Osteoblast (primary cell): Measurements from ENCODE around the gene DLG2. TPM values are rescaled to one million over a fixed set of nuclear protein-coding genes. Genes with fewer than 3 reads are reported as not detected.

Experiments
- DNase-seq: peaks from one replicate; pipeline ENCODE4 v3.0.0; 2011; ENCODE audit warnings: low spot score, mixed read lengths; ENCODE audit not compliant: insufficient read length; ENCODE audit errors: missing footprints
- H2AFZ ChIP-seq: 2 replicates; pipeline ENCODE4 v1.6.0; 2011; ENCODE audit warnings: mild to moderate bottlenecking, low read length
- H3K27ac ChIP-seq: 2 replicates; pipeline ENCODE4 v1.5.1; 2011; ENCODE audit warnings: mild to moderate bottlenecking, low read depth, low read length, moderate library complexity
- H3K27me3 ChIP-seq: 2 replicates; pipeline ENCODE4 v1.6.0; 2012; ENCODE audit warnings: mild to moderate bottlenecking, control low read depth, inconsistent platforms, low read length, moderate library complexity; ENCODE audit not compliant: insufficient read depth
- H3K36me3 ChIP-seq: 2 replicates; pipeline ENCODE4 v1.5.1; 2011; ENCODE audit warnings: mild to moderate bottlenecking, low read length, control low read depth, moderate library complexity; ENCODE audit not compliant: insufficient read depth
- H3K4me1 ChIP-seq: 2 replicates; pipeline ENCODE4 v1.5.1; 2011; ENCODE audit warnings: mild to moderate bottlenecking, low read length, control low read depth, moderate library complexity; ENCODE audit not compliant: insufficient read depth
- H3K4me2 ChIP-seq: 2 replicates; pipeline ENCODE4 v1.6.0; 2011; ENCODE audit warnings: mild to moderate bottlenecking, low read length; ENCODE audit not compliant: insufficient read depth
- H3K4me3 ChIP-seq: fragments of 200-600 bp; sonication (generic); 3 replicates; pipeline ENCODE4 v1.5.1; 2012; ENCODE audit warnings: mild to moderate bottlenecking, low read length, inconsistent platforms; ENCODE audit not compliant: insufficient read depth
- H3K79me2 ChIP-seq: 2 replicates; pipeline ENCODE4 v1.6.0; 2012; ENCODE audit warnings: mild to moderate bottlenecking, low read length, control low read depth, inconsistent platforms; ENCODE audit not compliant: insufficient read depth
- H3K9me3 ChIP-seq: 2 replicates; pipeline ENCODE4 v1.5.1; 2011; ENCODE audit warnings: low read depth, low read length, control low read depth
- H4K20me1 ChIP-seq: 2 replicates; pipeline ENCODE4 v1.6.0; 2012; ENCODE audit warnings: mild to moderate bottlenecking, low read length, control low read depth; ENCODE audit not compliant: insufficient read depth
- CTCF ChIP-seq: IDR thresholded peaks from 2 replicates; pipeline ENCODE4 v1.5.1; 2011; ENCODE audit warnings: mild to moderate bottlenecking, low read depth, low read length, moderate library complexity; ENCODE audit errors: extremely low read depth
- total RNA-seq: library from RNA; depleted of rRNA; stranded (reverse); fragments of >200 nt; gene quantifications from 2 replicates; pipeline ENCODE4 v1.2.3, GENCODE V29; 2012

Gene DLG2
- total RNA-seq, 1 donor = 3.3 TPM

- TF ChIP-seq CTCF = no peak
- no peaks in the 10 kb centered on the region for H3K9me3 ChIP-seq
Measured at GRCh38 chr11:84581083-84581482, 1046.1 kb downstream of the DLG2 start.

DNA sequence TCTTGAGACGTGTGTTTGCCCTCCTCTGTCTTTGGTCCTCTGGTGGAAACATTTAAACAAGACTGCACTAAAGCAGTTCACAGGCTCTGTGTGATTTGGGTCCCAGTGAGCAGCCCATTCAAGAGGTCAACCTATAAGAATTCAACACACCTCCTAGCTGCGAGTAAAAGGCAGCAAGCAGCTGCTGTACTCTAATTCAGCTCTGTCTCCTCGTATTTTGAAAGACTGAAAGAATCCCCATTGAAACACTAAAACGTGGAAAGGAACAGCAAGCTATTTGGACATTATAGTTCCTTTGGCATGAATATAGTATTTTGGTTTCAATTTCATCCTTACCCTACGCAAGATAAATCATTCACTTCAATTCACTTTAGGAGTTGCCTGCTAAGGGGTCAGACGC is 1046.7 kb downstream of the DLG2 start:
- Histone ChIP-seq H3K4me1 (no peaks in the 10 kb centered on the region), H4K20me1 (no peaks in the 10 kb centered on the region), H3K27ac (no peak overlapping the region), H2AFZ (no peak overlapping the region), H3K4me2 (no peak overlapping the region), H3K9me3 (no peaks in the 10 kb centered on the region), H3K4me3 (no peak overlapping the region), H3K79me2 (no peaks in the 10 kb centered on the region), H3K27me3 (no peaks in the 10 kb centered on the region), H3K36me3 (no peaks in the 10 kb centered on the region)
- peak; percentile 10 for DNase-seq
- TF ChIP-seq CTCF = no peak

More at GRCh38 chr11:84581083-84581482, 1046.1 kb downstream of the DLG2 start:
- Histone ChIP-seq H3K36me3 (no peaks in the 10 kb centered on the region), H3K4me1 (no peaks in the 10 kb centered on the region), H3K27ac (no peak overlapping the region), H4K20me1 (no peaks in the 10 kb centered on the region), H3K27me3 (no peaks in the 10 kb centered on the region), H3K79me2 (no peaks in the 10 kb centered on the region), H3K4me3 (no peak overlapping the region), H3K4me2 (no peak overlapping the region), H2AFZ (no peak overlapping the region)
- DNase-seq = no peak

- Histone ChIP-seq H3K4me3 (no peak overlapping the region), H3K9me3 (no peaks in the 10 kb centered on the region), H3K4me2 (no peak overlapping the region), H3K36me3 (no peaks in the 10 kb centered on the region), H3K79me2 (no peaks in the 10 kb centered on the region), H3K4me1 (no peaks in the 10 kb centered on the region), H3K27me3 (no peaks in the 10 kb centered on the region), H3K27ac (no peak overlapping the region), H4K20me1 (no peaks in the 10 kb centered on the region), H2AFZ (no peak overlapping the region)
- no peak for TF ChIP-seq CTCF
- DNase-seq = no peak
Measured at GRCh38 chr11:84573868-84574267, 1053.3 kb downstream of the DLG2 start.

GRCh38 chr11:84566671-84567070 is 1060.5 kb downstream of the DLG2 start:
- Histone ChIP-seq H3K4me3 (no peak overlapping the region), H3K36me3 (no peaks in the 10 kb centered on the region), H3K27ac (no peak overlapping the region), H3K79me2 (no peaks in the 10 kb centered on the region), H3K27me3 (no peaks in the 10 kb centered on the region), H2AFZ (no peak overlapping the region), H4K20me1 (no peaks in the 10 kb centered on the region), H3K9me3 (no peaks in the 10 kb centered on the region), H3K4me1 (no peaks in the 10 kb centered on the region), H3K4me2 (no peak overlapping the region)
- TF ChIP-seq CTCF = no peak
- no peak for DNase-seq
